Measurements from ENCODE around the gene HEXA.

Gene HEXA

GRCh38 chr15:72411544-72411943 lies 35.7 kb upstream of the HEXA start:
- Histone ChIP-seq H3K9me2 (ENCODE audit: low read depth, low read length) (no peaks in the 10 kb centered on the region), H3K36me3 (ENCODE audit: insufficient read depth, low read length) (no peaks in the 10 kb centered on the region), H3K79me2 (ENCODE audit: insufficient read depth, low read length) (no peaks in the 10 kb centered on the region), H3K4me3 (ENCODE audit: low read depth, low read length, poor library complexity, severe bottlenecking) (no peak overlapping the region), H3K4me2 (ENCODE audit: low read length) (no peak overlapping the region), H3K9ac (ENCODE audit: low read length) (no peak overlapping the region), H3K27ac (ENCODE audit: low read depth, low read length, poor library complexity, severe bottlenecking) (no peak overlapping the region), H3K9me3 (ENCODE audit: low read length) (no peaks in the 10 kb centered on the region), H3K27me3 (ENCODE audit: insufficient read depth, low read length) (no peaks in the 10 kb centered on the region), H4K20me1 (ENCODE audit: insufficient read depth, low read length) (no peaks in the 10 kb centered on the region), H2AFZ (ENCODE audit: low read length) (no peak overlapping the region), H3K4me1 (ENCODE audit: insufficient read depth, low read length, severe bottlenecking) (no peaks in the 10 kb centered on the region), H3F3A (ENCODE audit: insufficient read depth, low read length) (no peaks in the 10 kb centered on the region)
- TF ChIP-seq, protein P1, sequence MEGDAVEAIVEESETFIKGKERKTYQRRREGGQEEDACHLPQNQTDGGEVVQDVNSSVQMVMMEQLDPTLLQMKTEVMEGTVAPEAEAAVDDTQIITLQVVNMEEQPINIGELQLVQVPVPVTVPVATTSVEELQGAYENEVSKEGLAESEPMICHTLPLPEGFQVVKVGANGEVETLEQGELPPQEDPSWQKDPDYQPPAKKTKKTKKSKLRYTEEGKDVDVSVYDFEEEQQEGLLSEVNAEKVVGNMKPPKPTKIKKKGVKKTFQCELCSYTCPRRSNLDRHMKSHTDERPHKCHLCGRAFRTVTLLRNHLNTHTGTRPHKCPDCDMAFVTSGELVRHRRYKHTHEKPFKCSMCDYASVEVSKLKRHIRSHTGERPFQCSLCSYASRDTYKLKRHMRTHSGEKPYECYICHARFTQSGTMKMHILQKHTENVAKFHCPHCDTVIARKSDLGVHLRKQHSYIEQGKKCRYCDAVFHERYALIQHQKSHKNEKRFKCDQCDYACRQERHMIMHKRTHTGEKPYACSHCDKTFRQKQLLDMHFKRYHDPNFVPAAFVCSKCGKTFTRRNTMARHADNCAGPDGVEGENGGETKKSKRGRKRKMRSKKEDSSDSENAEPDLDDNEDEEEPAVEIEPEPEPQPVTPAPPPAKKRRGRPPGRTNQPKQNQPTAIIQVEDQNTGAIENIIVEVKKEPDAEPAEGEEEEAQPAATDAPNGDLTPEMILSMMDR (IDR thresholded peaks at IDR 0.05; ENCODE audit: low read length), result no peak
- no peak for TF ChIP-seq EZH2 (IDR thresholded peaks at IDR 0.05; ENCODE audit: borderline replicate concordance, low read length)

- TF ChIP-seq EZH2 (IDR thresholded peaks at IDR 0.05; ENCODE audit: borderline replicate concordance, low read length), result no peak
- TF ChIP-seq, protein P1 (IDR thresholded peaks at IDR 0.05; ENCODE audit: low read length), result no peak
- H3K4me2 ChIP-seq (ENCODE audit: low read length), result no peak overlapping the region
Observed at GRCh38 chr15:72411111-72411510, 35.3 kb upstream of the HEXA start.

GRCh38 chr15:72406936-72407335 lies 31.1 kb upstream of the HEXA start:
- H3K9me2 ChIP-seq (ENCODE audit: low read depth, low read length), result no peaks in the 10 kb centered on the region

More at GRCh38 chr15:72411111-72411510, 35.3 kb upstream of the HEXA start:
- no peaks in the 10 kb centered on the region for H3K27me3 ChIP-seq (ENCODE audit: insufficient read depth, low read length)
- H3K4me3 ChIP-seq (ENCODE audit: low read depth, low read length, poor library complexity, severe bottlenecking), result no peak overlapping the region
- no peaks in the 10 kb centered on the region for H4K20me1 ChIP-seq (ENCODE audit: insufficient read depth, low read length)
- no peaks in the 10 kb centered on the region for H3F3A ChIP-seq (ENCODE audit: insufficient read depth, low read length)
- H3K36me3 ChIP-seq (ENCODE audit: insufficient read depth, low read length), result no peaks in the 10 kb centered on the region
- no peak overlapping the region for H2AFZ ChIP-seq (ENCODE audit: low read length)
- no peak overlapping the region for H3K9ac ChIP-seq (ENCODE audit: low read length)
- no peaks in the 10 kb centered on the region for H3K9me2 ChIP-seq (ENCODE audit: low read depth, low read length)
- H3K27ac ChIP-seq (ENCODE audit: low read depth, low read length, poor library complexity, severe bottlenecking), result no peak overlapping the region
- no peaks in the 10 kb centered on the region for H3K9me3 ChIP-seq (ENCODE audit: low read length)
- no peaks in the 10 kb centered on the region for H3K79me2 ChIP-seq (ENCODE audit: insufficient read depth, low read length)
- H3K4me1 ChIP-seq (ENCODE audit: insufficient read depth, low read length, severe bottlenecking), result no peaks in the 10 kb centered on the region

More at GRCh38 chr15:72406936-72407335, 31.1 kb upstream of the HEXA start:
- H3K79me2 ChIP-seq (ENCODE audit: insufficient read depth, low read length), result no peaks in the 10 kb centered on the region
- no peaks in the 10 kb centered on the region for H3K36me3 ChIP-seq (ENCODE audit: insufficient read depth, low read length)
- no peak overlapping the region for H3K9ac ChIP-seq (ENCODE audit: low read length)
- no peaks in the 10 kb centered on the region for H3K4me1 ChIP-seq (ENCODE audit: insufficient read depth, low read length, severe bottlenecking)
- H3F3A ChIP-seq (ENCODE audit: insufficient read depth, low read length), result no peaks in the 10 kb centered on the region
- no peak overlapping the region for H3K27ac ChIP-seq (ENCODE audit: low read depth, low read length, poor library complexity, severe bottlenecking)
- H3K9me3 ChIP-seq (ENCODE audit: low read length), result no peaks in the 10 kb centered on the region
- H4K20me1 ChIP-seq (ENCODE audit: insufficient read depth, low read length), result no peaks in the 10 kb centered on the region
- H2AFZ ChIP-seq (ENCODE audit: low read length), result no peak overlapping the region
- no peak for TF ChIP-seq EZH2 (IDR thresholded peaks at IDR 0.05; ENCODE audit: borderline replicate concordance, low read length)
- TF ChIP-seq, protein P1 (IDR thresholded peaks at IDR 0.05; ENCODE audit: low read length), result no peak
- H3K4me2 ChIP-seq (ENCODE audit: low read length), result no peak overlapping the region
- no peaks in the 10 kb centered on the region for H3K27me3 ChIP-seq (ENCODE audit: insufficient read depth, low read length)
- no peak overlapping the region for H3K4me3 ChIP-seq (ENCODE audit: low read depth, low read length, poor library complexity, severe bottlenecking)

Measured in OCI-LY1 (cell line).